AML-193 (cell line): Measurements from ENCODE around the gene GPATCH8.
"Not testable (repeated sequence)": the region's sequence is repeated elsewhere in the genome, so short reads cannot be mapped to it uniquely, and the experiment has no call there.

Experiments
- DNase-seq, 2 experiments: peaks; one replicate each; lab custom pipeline; 2025; lab: John Stamatoyannopoulos, UW

Gene GPATCH8

DNA sequence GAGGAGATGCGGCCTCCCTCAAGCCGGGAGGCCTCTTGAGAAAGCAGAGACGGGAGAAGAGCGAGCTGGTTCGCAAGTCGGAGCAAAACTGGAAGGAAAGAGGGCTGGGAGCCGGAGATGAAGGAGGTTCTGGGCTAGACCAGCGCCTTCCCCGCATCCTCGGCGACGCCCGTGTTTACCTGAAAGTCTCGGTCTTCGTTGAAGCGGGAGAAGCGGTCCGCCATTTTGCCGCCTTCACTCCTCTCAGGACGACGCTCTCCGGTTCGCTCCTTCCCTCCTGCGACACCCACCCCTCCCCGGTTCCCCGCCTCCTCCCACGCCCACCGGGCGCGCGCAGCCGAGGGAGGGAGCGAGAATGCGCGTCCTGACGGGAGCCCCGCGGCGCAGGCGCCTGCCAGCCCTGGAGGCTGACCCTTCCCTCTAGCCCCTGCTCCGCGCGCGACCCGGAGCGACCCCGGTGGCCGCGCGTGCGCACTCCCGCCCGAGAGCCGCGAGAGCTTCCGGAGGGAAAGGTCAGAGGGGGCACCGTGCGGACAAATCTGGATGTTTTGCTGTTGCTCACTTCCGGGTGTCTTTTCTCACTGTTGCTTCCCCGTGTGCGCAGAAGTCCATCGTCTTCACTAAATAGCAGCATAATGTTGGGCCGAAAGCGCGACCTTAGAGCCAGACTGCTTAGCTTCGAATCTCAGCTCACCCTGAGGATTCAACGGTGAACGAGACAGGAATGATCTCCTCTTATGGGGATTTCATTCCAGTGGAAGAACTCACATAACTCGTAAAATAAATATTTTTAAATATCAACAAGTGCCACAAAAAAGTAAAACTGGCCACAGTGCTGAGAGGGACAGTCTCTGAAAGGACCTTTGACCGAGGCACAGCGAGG lies at the start of gene GPATCH8:
Gene GPATCH8, minus strand, starts transcription at position 260 of the 883 bp plus-strand sequence. Its CDS starts 36 bp downstream, at position 224.
- peak; percentile 97 for DNase-seq

DNA sequence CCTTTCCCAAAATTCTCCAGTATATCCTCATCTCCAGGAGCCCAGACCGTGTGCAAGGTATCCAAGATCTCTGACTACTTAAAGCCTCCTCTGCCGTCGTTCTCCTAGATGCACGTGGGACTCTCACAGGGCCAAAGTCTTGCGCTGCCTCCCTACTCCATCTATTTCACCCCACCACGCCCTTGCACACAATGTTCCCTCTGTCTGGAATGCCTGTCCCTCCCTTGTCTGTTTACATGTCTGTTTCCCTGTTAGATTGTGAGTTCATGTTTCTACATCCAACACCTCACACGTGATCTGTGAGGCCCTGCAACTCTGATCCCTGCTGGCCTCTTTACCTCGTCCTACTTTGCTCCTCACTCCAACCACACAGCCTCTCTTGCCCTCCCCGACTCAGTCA lies 49.2 kb upstream of the GPATCH8 start:
- no peak for DNase-seq

DNA sequence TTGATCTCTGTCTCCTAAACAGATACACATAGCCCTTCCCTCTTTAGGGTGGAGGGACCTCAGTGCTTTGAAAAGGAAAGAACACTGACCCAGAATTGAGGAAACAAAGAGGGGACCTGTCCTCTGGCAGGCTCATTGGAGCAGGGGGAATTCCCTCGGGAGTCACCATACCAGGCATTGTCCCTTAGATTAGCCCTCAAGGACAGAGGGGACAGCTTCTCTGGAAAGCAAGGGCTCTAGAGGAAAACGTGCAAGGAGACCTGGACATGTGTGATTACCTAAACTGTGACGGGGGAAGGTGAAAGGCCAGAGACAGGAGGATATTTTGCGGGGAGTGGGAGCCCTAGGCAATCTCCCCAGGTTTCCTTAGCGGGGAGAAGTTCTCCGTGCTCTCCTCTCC lies 46.5 kb upstream of the GPATCH8 start:
- no peak for DNase-seq

DNA sequence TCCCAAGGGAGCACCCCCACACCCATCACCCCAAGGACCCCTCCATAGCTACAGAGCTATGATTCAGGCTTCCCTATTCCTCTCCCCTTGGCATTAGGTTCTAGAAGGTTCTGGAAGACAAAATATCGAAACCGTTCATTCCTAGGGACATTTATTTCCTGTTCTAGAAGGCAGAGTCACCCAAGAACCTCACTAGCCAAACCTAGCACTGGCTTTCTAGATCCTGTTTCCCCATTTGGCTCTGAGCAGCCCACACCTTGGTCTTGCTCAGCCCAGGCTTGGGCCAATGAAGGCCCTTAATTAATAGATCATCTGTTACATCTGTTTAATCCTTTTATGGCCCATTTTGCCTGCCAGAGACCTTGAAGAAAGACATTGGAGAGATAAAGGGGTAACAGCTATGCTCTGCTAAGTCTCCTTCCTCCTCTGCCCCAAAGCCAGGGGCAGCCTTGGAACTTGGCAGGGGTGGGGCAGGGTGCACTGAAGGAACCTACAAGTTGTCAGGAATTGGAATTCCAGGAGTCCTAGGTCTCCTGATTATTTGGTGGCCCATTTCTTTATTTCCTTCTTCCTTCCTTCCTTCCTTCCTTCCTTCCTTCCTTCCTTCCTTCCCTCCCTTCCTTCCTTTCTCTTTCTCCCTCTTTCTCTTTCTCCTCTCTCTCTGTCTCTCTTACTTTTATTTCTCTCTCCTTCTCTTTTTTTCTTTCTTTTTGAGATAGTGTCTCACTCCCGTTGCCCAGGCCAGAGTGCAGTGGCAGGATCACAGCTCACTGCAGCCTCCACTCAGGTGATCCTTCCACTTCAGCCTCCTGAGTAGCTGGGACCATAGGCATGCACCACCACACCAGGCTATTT lies 45.4 kb upstream of the GPATCH8 start:
- DNase-seq: no peak

DNA sequence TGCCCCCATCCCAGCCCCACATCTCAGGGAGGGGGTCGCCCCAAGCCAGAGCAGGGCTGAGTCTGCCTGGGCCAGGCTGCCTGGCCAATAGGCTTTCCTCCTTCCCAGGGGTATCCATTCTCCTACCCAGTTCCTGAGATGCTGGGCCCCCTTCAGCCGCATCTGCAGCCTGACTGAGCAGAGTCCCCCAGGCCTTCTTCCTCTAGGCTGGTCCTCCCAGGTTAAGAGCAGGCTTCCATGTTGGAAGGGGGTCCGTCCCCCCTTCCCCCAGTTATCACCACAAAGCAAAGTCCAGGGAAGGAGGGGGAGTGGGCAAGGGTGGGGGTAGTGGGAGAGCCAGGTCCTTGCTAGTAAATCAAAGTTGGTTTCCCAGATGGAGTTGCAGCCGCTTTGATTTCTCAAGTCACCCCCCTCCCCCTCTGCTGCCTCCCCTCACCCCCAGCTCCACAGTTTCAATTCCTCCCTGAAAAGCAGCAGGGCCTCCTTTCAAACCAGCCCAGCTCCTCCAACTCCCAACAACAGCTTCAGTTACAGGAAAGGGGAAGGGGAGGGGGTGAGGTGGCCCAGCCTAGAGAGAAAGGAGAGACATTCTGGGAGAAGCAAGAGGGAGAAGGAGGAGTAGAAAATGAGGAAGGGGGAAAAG lies 44.5 kb upstream of the GPATCH8 start:
- no peak for DNase-seq

DNA sequence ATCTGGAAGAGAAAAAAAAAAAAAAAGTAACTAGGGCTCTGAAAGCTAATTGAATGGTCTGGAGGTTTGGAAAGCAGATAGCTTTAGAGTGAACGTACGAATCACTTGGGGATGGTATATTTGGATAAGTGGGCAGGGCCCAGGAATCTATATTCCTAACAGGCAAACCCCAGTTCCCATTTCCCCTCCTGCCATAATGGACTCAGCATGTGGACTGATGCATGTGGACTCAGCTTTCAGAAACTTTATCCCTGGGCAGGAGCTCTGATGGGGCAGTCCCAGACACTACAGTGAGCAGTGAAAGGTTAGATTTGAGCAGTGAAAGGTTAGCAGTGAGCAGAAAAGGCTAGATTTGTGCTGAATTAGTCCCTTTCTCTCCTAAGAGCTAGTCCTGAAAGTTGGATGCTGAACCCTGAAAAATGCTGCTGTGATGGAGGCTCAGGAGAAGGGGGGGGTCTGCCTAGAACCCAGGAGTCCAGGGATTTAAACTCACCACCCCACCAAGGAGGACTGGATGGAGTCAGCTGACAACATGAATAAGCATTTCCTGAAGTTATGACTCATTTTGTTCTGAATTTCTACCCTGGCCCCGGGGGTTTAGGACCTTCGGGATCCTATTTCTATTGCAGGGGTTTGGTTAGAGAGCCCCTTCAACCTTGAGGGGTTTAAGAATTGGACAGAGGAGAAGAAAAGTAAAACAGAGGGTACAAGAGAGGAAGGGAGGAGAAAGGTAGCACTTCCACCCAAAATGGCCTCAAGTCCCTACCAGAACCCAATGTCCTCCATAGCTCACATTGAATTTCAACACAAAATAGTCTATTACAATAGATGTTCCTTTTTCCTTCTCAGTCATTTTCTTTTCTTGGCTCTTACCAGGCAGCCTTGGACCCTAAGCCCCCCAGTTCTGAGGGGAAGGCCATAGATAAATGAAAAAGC lies 43.7 kb upstream of the GPATCH8 start:
- DNase-seq: peak; percentile 13 to 19

DNA sequence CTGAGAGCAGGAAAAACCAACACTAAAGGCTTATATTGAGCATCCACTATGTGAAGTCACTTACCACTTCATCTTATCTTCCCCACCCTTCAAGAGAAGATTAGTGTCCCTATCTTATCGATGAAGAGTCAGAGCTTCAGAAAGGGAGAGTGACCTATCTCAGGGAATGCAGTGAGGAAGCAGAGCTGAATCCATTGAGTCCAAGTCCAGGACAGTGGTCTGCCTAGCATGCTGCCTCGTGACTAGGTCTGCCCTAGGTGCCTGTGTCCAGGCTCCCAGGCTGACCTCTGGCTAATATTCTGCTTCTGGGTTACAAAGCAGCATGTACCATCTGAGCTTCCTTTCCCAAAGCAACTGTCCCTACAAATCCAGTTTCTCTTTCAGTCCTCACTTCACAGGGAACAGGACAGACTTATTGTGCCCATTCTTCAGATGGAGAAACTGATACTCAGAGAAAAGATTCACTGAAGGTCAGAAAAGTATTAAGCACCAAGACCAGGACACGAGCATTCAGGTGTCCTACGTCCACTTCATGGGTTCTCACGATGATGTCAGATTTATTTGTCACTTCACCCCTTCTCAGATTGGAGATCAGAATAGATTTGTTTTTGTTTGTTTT lies 40.8 kb upstream of the GPATCH8 start:
- no peak for DNase-seq

DNA sequence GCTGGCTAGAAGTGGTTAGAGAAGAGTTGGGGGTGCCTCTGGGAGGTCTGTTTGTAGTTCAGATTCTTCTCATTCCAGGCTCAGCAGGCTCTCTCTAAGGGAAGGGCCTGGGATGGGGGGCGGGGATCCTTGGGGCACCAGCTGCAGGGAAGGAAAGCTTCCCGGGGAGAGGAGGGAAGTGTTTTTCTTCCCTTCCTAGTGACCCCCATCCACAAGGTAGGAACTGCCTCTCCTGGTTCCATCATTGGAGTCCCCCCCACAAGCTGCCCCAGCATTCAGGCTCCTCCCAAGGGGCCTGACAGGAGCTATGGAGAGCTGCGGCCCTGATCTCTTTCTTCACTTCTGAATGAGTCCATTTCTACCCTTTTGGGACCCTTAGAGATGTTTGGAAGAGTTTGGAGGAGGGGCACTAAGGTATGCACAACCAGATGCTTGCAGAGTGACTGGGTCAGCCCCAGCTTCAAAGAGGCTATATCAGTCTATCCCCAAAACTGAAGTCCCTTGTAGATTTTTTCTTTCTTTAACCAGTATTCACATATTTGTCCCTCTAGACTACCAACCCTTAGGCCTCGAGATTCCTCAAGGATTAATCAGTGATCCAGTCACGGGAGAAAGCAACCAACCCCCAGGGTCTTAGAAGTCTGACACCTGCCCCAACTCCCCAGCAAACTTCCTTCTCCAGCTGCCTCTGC lies 40.2 kb upstream of the GPATCH8 start:
- DNase-seq: no peak

DNA sequence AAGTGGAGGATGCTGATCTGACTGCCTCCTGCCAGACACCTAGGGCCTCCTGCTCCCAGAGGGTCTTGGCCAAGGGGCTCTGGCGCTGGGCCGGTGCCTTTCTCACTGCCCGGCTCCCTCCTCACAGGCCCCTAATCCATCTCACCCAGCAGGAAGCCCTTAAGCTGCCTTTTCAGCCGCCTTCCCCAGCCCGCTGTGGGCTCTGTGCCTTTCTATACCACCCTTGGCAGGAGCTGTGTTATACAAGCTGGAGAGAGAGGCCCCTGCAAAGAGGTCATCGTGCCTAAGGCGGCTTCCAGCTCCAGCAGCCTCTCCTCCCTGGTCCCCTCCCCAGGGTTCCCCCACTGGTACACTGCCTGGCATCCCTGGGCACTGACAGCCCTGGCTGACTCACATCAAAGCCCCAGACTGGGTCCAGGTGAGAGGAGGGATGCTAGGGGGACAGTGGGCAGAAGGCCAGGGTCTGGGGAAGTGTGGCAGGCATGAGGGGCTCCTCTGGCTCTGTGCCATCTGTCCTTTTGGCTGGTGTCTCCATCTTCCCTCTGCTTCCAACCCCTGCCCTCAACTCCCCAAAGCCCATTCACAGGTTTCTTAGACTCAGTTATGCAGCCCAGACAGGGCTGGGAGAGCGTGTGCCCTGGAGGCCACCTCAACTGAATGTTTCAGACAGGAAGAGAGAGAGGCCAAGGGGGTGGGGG lies 38.8 kb upstream of the GPATCH8 start:
- no peak for DNase-seq

DNA sequence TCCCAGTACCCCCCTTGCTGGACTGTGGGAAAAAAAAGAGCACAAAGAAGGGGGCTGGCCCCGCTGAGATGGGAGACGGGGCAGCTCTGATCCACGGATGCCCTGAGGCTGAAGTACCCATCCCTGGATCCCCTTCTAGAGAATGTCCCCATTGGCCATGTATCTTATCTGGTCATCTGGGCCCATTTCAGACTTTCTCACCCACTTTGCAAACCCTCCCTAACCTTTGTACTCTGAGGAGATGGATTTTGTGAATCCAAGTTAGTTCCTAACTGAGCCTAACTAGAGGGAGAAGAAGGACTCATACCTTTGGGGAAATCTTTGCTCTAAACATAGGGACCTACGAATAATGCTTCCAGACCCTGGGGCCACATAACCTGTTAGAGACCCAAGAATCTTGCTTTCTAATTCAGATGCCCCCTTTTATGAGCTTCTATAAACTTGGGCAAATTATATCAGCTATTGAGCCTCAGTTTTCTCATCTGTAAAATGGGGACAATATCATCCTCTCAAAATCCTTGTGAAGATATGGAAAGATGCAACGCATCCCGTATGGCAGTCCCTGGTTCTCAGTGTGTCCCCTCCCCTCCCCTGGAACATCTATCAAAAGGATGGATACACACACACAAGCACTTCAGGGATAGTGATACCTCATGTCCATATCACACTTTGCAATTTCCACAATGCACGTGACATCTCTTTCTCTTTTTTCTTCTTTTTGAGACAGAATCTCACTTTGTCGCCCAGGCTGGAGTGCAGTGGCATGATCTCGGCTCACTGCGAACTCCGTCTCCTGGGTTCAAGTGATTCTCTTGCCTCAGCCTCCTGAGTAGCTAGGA lies 37.3 kb upstream of the GPATCH8 start:
- DNase-seq: no peak

DNA sequence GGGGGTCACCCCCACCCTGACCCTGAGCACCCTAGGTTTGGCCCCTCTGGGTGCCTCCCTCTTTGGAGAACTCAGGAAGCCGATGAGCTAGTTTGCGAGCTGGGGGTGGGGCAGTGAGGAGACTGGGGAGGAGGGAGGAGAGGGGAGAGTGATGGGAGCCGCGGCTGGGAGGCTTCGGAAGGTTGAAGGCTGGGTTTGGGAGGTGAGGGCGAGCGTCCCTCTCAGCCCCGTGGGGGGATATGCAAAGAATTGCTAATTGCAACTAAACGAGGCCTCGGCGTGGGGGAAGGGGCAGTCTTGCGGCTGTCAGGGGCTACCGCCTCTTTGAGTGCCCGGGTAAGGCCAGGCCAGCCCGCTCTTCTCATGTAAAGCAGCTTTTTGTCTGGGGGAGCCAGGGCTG lies 36.5 kb upstream of the GPATCH8 start:
- DNase-seq: no peak

DNA sequence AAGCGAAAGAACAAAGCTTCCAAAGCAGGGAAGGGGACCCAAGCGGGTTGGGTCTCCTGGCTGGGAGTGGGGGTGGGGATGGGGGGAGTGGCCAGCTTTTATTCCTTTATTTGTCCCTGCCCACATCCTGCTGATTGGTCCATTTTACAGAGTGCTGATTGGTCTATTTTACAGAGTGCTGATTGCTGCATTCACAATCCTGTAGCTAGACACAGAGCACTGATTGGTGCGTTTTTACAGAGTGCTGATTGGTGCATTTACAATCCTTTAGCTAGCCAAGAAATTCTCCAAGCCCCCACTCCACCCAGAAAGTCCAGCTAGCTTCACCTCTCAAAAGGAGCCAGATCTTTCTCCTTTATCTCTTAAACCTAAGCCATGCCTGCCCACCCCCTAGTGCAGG lies 34.7 kb upstream of the GPATCH8 start:
- DNase-seq: not testable (repeated sequence)

DNA sequence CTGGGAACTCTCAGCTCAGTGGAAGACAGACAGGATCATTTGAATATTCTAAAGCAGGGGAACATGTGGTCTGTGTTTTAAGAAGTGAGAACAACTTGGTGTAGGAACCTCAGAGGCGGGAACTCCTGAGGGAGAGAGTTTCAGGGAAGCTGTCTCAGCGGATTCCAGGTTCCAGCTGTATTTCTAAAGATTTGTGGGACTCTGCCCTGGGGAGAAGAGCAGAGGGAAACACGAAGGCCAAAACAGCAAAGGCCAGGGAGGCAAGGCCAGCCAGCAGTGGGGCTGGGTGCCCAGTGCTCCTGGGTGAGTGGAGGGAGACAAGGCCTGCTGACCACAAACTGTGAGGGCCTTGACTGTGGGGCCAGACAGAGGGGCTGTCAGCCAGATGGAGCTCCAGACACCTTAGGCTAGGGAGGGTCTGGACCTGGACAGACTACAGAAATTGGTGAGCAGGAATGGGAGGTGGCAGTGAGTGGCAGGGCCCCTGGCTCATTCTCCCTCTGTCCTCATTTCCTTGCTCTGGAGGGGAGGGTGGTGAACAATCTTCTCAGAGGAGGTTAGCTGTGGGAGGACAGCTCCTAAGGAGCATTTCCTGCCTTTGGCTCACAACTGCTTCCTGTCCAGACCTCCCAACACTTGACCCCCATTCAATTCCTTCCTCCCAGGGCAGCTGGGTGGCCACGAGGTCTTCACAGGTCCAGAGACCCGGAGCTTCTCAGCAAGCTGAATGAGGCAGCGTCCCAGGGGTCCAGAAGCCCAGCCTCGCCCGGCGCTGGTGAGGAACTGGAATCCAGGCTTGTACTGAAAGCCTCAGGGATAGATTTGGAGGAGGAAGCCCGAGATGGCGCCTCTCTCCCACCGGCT lies 33.1 kb upstream of the GPATCH8 start:
- DNase-seq: peak in 1 of 2 experiments; percentile 12

DNA sequence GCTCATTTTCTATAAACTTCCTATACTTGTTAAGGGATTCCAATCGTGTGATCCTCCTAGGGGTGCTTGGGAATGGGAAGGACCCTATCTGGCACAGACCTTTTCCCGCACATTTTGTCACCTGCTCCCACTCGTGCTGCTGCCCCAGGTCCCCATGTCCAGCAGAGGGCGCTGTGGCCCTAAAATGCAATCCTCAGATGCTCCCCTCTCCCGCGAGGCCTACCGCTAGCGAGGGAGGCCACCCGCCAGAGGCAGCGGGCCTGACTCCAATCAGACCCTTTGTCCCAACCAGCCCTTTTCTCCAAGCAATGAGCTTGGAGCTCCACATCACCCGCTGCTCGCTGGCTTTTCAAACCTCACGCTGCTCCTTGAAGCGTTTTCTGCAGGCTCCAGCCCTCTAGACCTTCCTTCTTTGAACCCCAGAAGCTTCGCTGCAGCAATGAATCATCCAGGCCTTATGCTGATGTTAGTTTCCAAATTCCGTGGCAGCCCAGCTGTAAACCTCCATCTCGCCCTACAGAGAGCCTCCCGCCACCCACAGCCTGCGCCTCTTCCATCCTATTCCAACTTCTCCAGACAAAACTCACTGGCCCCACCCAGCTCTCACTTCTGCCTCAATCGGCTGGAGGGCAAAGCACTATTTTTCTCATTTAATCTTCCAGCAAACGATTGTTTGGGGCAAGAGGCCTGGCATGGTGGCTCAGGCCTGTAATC lies 30.5 kb upstream of the GPATCH8 start:
- DNase-seq: peak; percentile 80 to 86

DNA sequence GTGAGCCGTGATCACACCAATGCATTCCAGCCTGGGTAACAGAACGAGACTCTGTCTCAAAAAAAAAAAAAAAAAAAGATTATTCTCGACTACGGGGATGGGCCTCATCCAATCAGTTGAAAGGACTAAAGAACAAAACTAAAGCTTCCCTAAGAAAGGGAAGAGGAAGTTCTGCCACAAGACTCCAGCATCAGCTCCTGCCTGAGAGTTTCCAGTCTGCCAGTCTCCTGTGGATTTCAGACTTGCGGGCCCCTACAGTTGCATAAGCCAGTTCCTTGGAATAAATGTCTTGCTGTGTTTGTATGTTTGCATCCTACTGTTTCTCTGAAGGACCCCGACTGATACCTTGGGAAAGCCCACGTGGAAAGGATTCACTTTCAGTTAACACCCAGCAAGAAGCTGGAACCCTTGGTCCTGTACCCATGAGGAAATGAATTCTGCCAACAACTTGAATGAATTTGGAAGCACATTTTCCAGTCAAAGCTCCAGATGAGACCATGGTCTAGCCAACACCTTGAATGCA lies 27.8 kb upstream of the GPATCH8 start:
- DNase-seq: no peak

DNA sequence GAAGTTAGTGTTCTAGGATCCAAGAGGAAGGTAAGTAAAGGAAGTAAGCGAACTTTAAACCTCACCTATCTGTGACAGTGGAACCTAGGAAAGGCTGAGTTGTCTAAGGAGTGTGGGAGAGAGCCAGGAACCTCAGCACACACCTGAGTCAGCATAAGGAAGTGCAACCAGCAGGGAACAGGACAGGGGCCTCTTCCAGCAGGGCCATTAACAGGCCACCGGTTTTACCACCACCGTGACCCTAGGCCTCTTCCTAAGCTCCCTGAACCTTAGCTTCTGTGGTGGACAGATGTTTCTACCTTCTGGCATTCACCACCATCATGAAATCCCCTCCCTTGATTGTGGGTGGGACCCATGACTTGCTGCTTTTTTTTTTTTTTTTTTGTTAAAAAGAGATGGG lies 26.7 kb upstream of the GPATCH8 start:
- no peak for DNase-seq

DNA sequence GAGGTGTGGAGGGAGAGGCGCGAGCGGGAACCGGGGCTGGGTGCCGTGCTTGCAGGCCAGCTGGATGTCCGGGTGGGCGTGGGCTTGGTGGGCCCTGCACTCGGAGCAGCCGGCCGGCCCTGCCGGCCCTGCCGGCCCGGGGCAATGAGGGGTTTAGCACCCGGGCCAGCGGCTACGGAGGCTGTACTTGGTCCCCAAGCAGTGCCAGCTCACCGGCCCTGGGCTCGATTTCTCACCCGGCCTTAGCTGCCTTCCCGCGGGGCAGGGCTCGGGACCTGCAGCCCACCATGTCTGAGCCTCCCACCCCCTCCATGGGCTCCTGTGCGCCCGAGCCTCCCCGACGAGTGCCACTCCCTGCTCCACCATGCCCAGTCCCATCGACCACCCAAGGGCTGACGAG lies 24.7 kb upstream of the GPATCH8 start:
- DNase-seq: no peak
